Measurements from ENCODE around the gene CDC34.

Gene CDC34

DNA sequence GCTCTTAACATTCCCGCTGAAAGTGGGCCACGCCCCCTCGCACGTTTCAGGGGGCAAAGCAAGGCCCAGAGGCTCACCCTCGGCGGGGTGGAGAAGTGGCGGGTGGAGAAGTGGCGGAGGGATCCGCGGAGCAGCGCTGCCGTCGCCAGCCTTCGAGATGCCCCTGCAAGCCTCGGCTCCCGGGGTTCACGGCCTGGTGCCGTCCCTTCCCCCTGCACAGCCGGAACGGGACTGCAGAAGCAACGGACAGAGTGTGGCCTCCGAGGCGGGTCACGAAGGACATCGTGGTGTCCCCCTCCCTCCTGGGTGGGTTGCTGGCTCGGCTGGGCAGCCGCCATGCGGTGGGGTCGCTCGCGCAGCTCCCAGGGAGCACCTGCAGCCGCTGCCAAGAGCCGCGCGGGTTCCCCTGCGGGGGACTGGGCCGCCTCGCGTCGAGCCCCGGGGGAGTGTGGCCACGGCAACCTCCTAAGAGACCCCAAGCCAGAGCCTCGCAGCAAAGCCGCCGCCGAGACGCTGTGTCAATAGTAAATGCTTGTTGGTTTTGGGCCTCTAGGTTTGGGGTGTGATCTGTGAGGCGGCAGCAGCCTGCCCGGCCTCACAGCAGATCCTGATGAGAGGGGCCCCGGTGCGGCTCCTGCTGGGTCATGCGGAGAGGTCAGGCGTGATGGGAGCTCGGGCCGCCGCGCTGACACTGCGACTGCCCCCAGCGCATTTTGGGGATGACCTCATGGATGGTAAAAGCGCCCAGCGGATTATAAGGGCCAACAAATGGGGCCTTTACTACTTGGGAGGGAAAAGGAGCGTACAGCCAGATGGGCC lies 18.8 kb upstream of the CDC34 start:
- TF ChIP-seq, protein P1, sequence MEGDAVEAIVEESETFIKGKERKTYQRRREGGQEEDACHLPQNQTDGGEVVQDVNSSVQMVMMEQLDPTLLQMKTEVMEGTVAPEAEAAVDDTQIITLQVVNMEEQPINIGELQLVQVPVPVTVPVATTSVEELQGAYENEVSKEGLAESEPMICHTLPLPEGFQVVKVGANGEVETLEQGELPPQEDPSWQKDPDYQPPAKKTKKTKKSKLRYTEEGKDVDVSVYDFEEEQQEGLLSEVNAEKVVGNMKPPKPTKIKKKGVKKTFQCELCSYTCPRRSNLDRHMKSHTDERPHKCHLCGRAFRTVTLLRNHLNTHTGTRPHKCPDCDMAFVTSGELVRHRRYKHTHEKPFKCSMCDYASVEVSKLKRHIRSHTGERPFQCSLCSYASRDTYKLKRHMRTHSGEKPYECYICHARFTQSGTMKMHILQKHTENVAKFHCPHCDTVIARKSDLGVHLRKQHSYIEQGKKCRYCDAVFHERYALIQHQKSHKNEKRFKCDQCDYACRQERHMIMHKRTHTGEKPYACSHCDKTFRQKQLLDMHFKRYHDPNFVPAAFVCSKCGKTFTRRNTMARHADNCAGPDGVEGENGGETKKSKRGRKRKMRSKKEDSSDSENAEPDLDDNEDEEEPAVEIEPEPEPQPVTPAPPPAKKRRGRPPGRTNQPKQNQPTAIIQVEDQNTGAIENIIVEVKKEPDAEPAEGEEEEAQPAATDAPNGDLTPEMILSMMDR (IDR thresholded peaks at IDR 0.05; ENCODE audit: extremely low read depth, insufficient read depth, missing control alignments): no peak

DNA sequence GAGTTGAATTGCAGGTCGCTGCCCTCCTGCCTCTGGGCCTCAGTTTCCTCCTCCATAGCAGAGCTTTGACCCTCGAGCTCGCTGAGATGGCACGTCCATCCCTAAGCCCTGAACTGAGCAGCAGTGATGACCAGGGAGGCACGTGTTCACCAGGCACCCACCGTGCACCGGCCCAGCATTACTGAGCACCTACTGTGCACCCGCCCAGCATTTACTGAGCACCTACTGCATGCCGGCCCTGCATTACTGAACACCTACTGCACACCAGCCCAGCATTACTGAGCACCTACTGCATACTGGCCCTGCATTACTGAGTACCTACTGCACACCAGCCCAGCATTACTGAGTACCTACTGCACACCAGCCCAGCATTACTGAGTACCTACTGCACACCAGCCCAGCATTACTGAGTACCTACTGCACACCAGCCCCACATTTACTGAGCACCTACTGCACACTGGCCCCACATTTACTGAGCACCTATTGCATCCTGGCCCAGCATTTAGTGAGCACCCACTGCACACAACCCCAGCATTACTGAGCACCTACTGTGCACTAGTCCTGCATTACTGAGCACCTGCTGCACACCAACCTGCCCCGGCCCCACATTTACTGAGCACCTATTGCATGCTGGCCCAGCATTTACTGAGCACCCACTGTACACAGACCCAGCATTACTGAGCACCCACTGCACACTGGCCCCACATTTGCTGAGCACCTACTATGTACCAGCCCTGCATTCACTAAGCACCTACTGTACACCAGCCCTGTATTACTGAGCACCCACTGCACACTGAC lies 18.0 kb upstream of the CDC34 start:
- no peak for DNase-seq (ENCODE audit: low spot score)
- TF ChIP-seq, protein P1 (IDR thresholded peaks at IDR 0.05; ENCODE audit: extremely low read depth, insufficient read depth, missing control alignments): no peak
- in situ Hi-C loops (cut with MboI; ENCODE audit: low pct_unique_long_range_greater_than_20kb, low sequenced_read_pairs, unreplicated experiment): no loop called here

More for the DNA sequence above, 18.8 kb upstream of the CDC34 start:
- in situ Hi-C loops (cut with MboI; ENCODE audit: low pct_unique_long_range_greater_than_20kb, low sequenced_read_pairs, unreplicated experiment): no loop called here
- DNase-seq (ENCODE audit: low spot score): no peak

- TF ChIP-seq, protein P1 (IDR thresholded peaks at IDR 0.05; ENCODE audit: extremely low read depth, insufficient read depth, missing control alignments): no peak
- in situ Hi-C loops (cut with MboI; ENCODE audit: low pct_unique_long_range_greater_than_20kb, low sequenced_read_pairs, unreplicated experiment): no loop called here
- no peak for DNase-seq (ENCODE audit: low spot score)
These were observed 17.3 kb upstream of the CDC34 start for GRCh38 chr19:514166-514663.

DNA sequence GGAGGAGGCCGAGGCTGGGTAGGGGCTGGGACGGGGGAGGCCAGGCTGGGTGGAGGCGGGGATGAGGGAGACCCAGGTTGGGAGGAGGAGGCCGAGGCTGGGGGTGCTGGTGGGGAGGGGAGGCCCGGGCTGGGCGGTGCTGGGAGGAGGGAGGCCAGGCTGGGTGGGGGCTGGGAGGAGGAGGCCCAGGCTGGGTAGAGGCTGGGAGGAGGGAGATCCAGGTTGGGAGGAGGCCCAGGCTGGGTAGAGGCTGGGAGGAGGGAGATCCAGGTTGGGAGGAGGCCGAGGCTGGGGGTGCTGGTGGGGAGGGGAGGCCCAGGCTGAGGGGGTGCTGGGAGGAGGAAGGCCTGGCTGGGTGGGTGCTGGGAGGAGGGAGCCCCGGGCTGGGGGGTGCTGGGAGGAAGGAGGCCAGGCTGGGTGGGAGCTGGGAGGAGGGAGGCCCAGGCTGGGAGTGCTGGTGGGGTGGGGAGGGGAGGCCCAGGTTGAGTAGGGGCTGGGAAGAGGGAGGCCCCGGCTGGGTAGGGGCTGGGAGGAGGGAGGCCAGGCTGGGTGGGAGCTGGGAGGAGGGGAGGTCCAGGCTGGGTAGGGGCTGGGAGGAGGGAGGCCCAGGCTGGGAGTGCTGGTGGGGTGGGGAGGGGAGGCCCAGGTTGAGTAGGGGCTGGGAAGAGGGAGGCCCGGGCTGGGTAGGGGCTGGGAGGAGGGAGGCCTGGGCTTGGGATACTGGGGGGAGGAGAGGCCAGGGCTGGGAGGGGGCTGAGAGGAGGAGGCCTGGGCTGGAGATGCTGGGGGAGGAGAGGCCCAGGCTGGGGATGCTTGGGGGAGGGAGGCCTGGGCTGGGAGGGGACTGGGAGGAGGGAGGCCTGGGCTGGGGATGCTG lies 13.6 kb upstream of the CDC34 start:
- DNase-seq (ENCODE audit: low spot score): no peak
- in situ Hi-C loops (cut with MboI; ENCODE audit: low pct_unique_long_range_greater_than_20kb, low sequenced_read_pairs, unreplicated experiment): no loop called here

DNA sequence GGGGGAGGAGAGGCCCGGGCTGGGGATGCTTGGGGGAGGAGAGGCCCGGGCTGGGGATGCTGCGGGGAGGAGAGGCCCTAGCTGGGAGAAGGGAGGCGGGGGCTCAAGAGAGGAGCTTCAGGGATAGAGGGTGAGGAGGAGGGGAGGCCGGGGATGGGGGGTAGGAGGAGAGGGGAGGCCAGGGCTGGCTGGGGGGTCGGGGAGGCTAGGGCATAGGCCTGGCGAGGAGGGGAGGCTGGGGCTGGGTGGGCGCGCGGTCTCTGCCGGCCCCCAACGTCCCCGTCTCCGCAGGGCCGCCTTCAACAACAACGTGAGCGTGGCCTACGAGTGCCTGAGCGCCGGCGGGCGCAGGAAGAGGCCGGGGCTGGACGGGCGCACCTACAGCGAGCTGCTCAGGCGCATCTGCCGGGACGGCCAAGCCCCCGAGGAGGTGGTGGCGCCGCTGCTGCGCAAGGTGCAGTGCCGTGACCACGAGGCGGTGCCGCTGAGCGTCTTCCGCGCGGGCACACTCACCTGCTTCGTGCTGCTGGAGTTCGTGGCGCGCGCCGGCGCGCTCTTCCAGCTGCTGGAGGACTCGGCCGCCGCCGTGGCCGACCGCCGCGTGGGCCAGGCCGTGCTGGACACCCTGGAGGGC lies 12.8 kb upstream of the CDC34 start:
- peak; percentile 66 for DNase-seq (ENCODE audit: low spot score)
- TF ChIP-seq, protein P1 (IDR thresholded peaks at IDR 0.05; ENCODE audit: extremely low read depth, insufficient read depth, missing control alignments): peak; percentile 32
- in situ Hi-C loops (cut with MboI; ENCODE audit: low pct_unique_long_range_greater_than_20kb, low sequenced_read_pairs, unreplicated experiment): no loop called here

More for the DNA sequence above, 13.6 kb upstream of the CDC34 start:
- TF ChIP-seq, protein P1 (IDR thresholded peaks at IDR 0.05; ENCODE audit: extremely low read depth, insufficient read depth, missing control alignments): no peak
